Panc1 (cell line): ENCODE measurements around the gene RICTOR. TPM values are rescaled to one million over a fixed set of nuclear protein-coding genes. Genes with fewer than 3 reads are reported as not detected.

Source experiments
- ATAC-seq: fragments of 200-7000 bp; cut with Tn5 transposase; 2 replicates; pipeline ENCODE4 v1.9.1; 2020; ENCODE audit warnings: mild to moderate bottlenecking, moderate library complexity
- BruUV-seq: library from RNA; stranded (reverse); fragments of 400-500 nt; replicated peaks from 2 replicates; lab custom pipeline; 2021; lab: Mats Ljungman, UMichigan
- CTCF ChIA-PET: fragments of 300-600 bp; sonication (Branson Sonifier 250); formaldehyde crosslinking; loops from one replicate; lab custom pipeline; 2022; ENCODE audit warnings: antibody characterized with exemption; lab: Charles Lee
- POLR2A ChIA-PET: fragments of 300-600 bp; sonication (Branson Sonifier 250); formaldehyde crosslinking; loops from one replicate; lab custom pipeline; 2022; ENCODE audit warnings: antibody characterized with exemption; lab: Charles Lee
- DNase-seq: peaks from one replicate; pipeline ENCODE4 v3.0.0-alpha.2; 2010; ENCODE audit warnings: low read depth, low spot score
- H3K27ac ChIP-seq: 2 replicates; pipeline ENCODE4 v1.5.1; 2011; ENCODE audit warnings: mild to moderate bottlenecking, low read length, inconsistent platforms
- H3K27me3 ChIP-seq: fragments of 200-500 bp; sonication (Bioruptor generic); 2 replicates; pipeline ENCODE4 v1.6.0; 2014; ENCODE audit warnings: low read length, inconsistent platforms; ENCODE audit not compliant: control insufficient read depth, insufficient read depth
- H3K36me3 ChIP-seq: fragments of 200-500 bp; sonication (Bioruptor generic); 2 replicates; pipeline ENCODE4 v1.5.1; 2014; ENCODE audit warnings: inconsistent platforms, mild to moderate bottlenecking, low read length, moderate library complexity; ENCODE audit not compliant: control insufficient read depth, insufficient read depth
- H3K4me1 ChIP-seq: 2 replicates; pipeline ENCODE4 v1.5.1; 2011; ENCODE audit warnings: inconsistent platforms, mild to moderate bottlenecking, low read length, moderate library complexity; ENCODE audit not compliant: control insufficient read depth, insufficient read depth
- H3K4me3 ChIP-seq, 2 experiments: 2 replicates each; pipeline ENCODE4 v1.5.1; 2011 to 2012; ENCODE audit warnings: low read depth in 2 of 2, low read length in 2 of 2, mild to moderate bottlenecking in 2 of 2, inconsistent platforms in 1 of 2, moderate library complexity in 1 of 2
- H3K9me3 ChIP-seq: fragments of 200-500 bp; sonication (Bioruptor generic); 2 replicates; pipeline ENCODE4 v1.5.1; 2014; ENCODE audit warnings: low read depth, mild to moderate bottlenecking, inconsistent platforms, low read length, moderate library complexity; ENCODE audit not compliant: control insufficient read depth, insufficient read depth
- POLR2AphosphoS5 ChIP-seq: IDR thresholded peaks from 2 replicates; pipeline ENCODE4 v1.6.1; 2012; ENCODE audit warnings: mild to moderate bottlenecking, low read depth, low read length, moderate library complexity
- SIN3A ChIP-seq: IDR thresholded peaks from 2 replicates; pipeline ENCODE4 v1.6.1; 2012; ENCODE audit warnings: low read depth, mild to moderate bottlenecking, low read length, moderate library complexity, borderline replicate concordance; ENCODE audit not compliant: insufficient read depth
- TCF7L2 ChIP-seq: IDR thresholded peaks from 2 replicates; pipeline ENCODE4 v1.6.1; 2011; ENCODE audit warnings: mild to moderate bottlenecking, low read depth, low read length, inconsistent platforms
- in situ Hi-C: cut with HindIII; loops from 2 replicates; pipeline ENCODE4 v1.10.0; 2016; ENCODE audit warnings: low sequenced_read_pairs, low pct_unique_long_range_greater_than_20kb
- intact Hi-C: fragments of 100-400 bp; cut with micrococcal nuclease; formaldehyde crosslinking; loops from one replicate; pipeline ENCODE4 v1.10.0; 2022; ENCODE audit not compliant: unreplicated experiment
- total RNA-seq: library from RNA; stranded (reverse); gene quantifications from one replicate; pipeline ENCODE4 v1.2.1, GENCODE V29; 2021; ENCODE audit not compliant: unreplicated experiment
- TF ChIP-seq, protein P1 (sequence below): fragments of 450-650 bp; IDR thresholded peaks from 2 replicates; pipeline ENCODE4 v1.5.1; 2017; ENCODE audit warnings: mild to moderate bottlenecking
- TF ChIP-seq, protein P2 (sequence below), 2 experiments: IDR thresholded peaks; 2 replicates each; pipeline ENCODE4 v1.6.1; 2011 to 2012; ENCODE audit warnings: low read depth in 2 of 2, control low read depth in 1 of 2, low read length in 1 of 2, mild to moderate bottlenecking in 1 of 2, moderate library complexity in 1 of 2; ENCODE audit not compliant: insufficient read depth in 1 of 2

The RICTOR gene
- total RNA-seq, 1 experiment from 2014 or later = 21.3 TPM

DNA sequence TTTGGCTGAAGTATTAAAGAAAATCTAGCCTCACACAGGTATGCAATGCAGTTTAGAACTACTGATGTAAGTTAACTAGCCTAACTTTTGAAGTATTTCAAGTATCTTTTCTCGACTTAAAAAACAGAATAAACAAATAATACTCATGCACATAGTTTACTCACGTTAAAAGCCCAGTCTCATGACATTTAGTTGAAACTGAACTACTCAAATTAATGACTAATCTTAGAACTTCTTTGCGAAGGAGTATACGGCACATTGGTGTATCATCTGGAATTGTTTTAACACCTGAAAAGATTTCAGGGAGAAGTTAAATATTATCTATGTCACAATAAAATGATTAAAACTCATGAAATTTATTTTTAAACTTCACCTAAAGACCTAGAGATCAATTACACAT is 129.9 kb downstream of the RICTOR start:
- Histone ChIP-seq H3K9me3 (no peaks in the 10 kb centered on the region), H3K4me1 (no peaks in the 10 kb centered on the region), H3K36me3 (peaks cover 20% of the 10 kb centered on the region), H3K27me3 (no peaks in the 10 kb centered on the region), H3K4me3 (no peak overlapping the region), H3K27ac (no peak overlapping the region)
- no peak for TF ChIP-seq TCF7L2
- no peak for TF ChIP-seq POLR2AphosphoS5
- TF ChIP-seq, protein P1, sequence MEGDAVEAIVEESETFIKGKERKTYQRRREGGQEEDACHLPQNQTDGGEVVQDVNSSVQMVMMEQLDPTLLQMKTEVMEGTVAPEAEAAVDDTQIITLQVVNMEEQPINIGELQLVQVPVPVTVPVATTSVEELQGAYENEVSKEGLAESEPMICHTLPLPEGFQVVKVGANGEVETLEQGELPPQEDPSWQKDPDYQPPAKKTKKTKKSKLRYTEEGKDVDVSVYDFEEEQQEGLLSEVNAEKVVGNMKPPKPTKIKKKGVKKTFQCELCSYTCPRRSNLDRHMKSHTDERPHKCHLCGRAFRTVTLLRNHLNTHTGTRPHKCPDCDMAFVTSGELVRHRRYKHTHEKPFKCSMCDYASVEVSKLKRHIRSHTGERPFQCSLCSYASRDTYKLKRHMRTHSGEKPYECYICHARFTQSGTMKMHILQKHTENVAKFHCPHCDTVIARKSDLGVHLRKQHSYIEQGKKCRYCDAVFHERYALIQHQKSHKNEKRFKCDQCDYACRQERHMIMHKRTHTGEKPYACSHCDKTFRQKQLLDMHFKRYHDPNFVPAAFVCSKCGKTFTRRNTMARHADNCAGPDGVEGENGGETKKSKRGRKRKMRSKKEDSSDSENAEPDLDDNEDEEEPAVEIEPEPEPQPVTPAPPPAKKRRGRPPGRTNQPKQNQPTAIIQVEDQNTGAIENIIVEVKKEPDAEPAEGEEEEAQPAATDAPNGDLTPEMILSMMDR = no peak
- TF ChIP-seq SIN3A = no peak
- TF ChIP-seq, protein P2, sequence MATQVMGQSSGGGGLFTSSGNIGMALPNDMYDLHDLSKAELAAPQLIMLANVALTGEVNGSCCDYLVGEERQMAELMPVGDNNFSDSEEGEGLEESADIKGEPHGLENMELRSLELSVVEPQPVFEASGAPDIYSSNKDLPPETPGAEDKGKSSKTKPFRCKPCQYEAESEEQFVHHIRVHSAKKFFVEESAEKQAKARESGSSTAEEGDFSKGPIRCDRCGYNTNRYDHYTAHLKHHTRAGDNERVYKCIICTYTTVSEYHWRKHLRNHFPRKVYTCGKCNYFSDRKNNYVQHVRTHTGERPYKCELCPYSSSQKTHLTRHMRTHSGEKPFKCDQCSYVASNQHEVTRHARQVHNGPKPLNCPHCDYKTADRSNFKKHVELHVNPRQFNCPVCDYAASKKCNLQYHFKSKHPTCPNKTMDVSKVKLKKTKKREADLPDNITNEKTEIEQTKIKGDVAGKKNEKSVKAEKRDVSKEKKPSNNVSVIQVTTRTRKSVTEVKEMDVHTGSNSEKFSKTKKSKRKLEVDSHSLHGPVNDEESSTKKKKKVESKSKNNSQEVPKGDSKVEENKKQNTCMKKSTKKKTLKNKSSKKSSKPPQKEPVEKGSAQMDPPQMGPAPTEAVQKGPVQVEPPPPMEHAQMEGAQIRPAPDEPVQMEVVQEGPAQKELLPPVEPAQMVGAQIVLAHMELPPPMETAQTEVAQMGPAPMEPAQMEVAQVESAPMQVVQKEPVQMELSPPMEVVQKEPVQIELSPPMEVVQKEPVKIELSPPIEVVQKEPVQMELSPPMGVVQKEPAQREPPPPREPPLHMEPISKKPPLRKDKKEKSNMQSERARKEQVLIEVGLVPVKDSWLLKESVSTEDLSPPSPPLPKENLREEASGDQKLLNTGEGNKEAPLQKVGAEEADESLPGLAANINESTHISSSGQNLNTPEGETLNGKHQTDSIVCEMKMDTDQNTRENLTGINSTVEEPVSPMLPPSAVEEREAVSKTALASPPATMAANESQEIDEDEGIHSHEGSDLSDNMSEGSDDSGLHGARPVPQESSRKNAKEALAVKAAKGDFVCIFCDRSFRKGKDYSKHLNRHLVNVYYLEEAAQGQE (IDR thresholded peaks at IDR 0.05; ENCODE audit: insufficient read depth in 1 of 2, low read depth in 2 of 2, low read length in 1 of 2) = no peak
- BruUV-seq = no TSS peak
- CTCF ChIA-PET = no interaction called here
- DNase-seq = no peak
- no peak for ATAC-seq
- in situ Hi-C loops = no loop called here
- POLR2A ChIA-PET = no interaction called here
- intact Hi-C loops = no loop called here

DNA sequence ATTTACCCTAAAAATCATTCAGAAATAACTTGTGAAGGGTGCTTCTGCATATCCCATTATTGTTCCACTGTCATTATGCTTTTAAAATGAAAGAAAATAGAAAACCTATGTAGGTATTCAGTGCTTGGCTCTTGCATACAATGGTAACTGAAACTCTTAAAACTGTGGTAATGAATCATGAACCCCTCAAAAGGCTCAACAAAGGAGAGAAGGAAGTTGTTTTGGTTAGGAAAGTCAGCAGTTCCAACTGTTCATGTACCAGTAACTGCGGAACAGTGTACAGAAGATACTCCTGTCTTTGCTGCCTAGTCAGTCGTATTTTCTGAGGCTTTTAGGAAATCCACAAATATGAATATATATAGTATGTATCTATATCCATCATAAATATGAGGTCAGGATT is 132.3 kb downstream of the RICTOR start:
- H3K4me3 ChIP-seq = no peak overlapping the region
- intact Hi-C loops = no loop called here
- H3K4me1 ChIP-seq = no peaks in the 10 kb centered on the region
- POLR2A ChIA-PET = interaction anchor here (0.6 kb wide), 1 partner anchor 20 kb away, joined by 4 read pairs; no protein-coding TSS in a partner anchor
- no peak for ATAC-seq
- CTCF ChIA-PET = no interaction called here
- no peaks in the 10 kb centered on the region for H3K27me3 ChIP-seq
- no peak for TF ChIP-seq SIN3A
- TF ChIP-seq, protein P2 (IDR thresholded peaks at IDR 0.05; ENCODE audit: insufficient read depth in 1 of 2, low read depth in 2 of 2, low read length in 1 of 2) = no peak
- TF ChIP-seq, protein P1 = no peak
- TF ChIP-seq POLR2AphosphoS5 = no peak
- TF ChIP-seq TCF7L2 = no peak
- in situ Hi-C loops = no loop called here
- no peaks in the 10 kb centered on the region for H3K9me3 ChIP-seq
- H3K36me3 ChIP-seq = peaks cover 12% of the 10 kb centered on the region
- DNase-seq = no peak
- no TSS peak for BruUV-seq
- H3K27ac ChIP-seq = no peak overlapping the region
